Activated T-cell treated with anti-CD3 and anti-CD28 coated beads, Interleukin-2, amount 50 U/mL, for 72 hours (primary cell): ENCODE results near the gene MBD3L5. TPM values are rescaled to one million over a fixed set of nuclear protein-coding genes. Genes with fewer than 3 reads are reported as not detected.
A peak's percentile ranks its signal among the peaks of the same experiment; 100 is the strongest.
"Not testable (repeated sequence)": the region's sequence is repeated elsewhere in the genome, so short reads cannot be mapped to it uniquely, and the experiment has no call there.

Experiments
- ATAC-seq, 2 donors: fragments of 150-1000 bp; cut with Tn5 transposase; replicated peaks in 1 of 2; 2 replicates each; pipeline ENCODE4 v1.10.0; 2021; ENCODE audit warnings: moderate library complexity in 2 of 2, mild to moderate bottlenecking in 1 of 2
- DNase-seq, 2 donors: peaks; one replicate each; pipeline ENCODE4 v3.0.0; 2021 to 2022; ENCODE audit warnings: mixed read lengths in 1 of 2
- H3K27ac Mint-ChIP-seq: one replicate; pipeline ENCODE4 v1.8.0; 2022; ENCODE audit warnings: mild to moderate bottlenecking, moderate library complexity, mixed read lengths
- H3K27me3 Mint-ChIP-seq: one replicate; pipeline ENCODE4 v1.8.0; 2022; ENCODE audit warnings: low read depth, mixed read lengths
- H3K36me3 Mint-ChIP-seq, 2 donors: one replicate each; pipeline ENCODE4 v1.8.0; 2022; ENCODE audit warnings: mixed read lengths in 2 of 2, mild to moderate bottlenecking in 1 of 2; ENCODE audit not compliant: insufficient read depth in 2 of 2
- H3K4me1 Mint-ChIP-seq: one replicate; pipeline ENCODE4 v1.8.0; 2022; ENCODE audit warnings: low read depth, mixed read lengths
- H3K4me3 Mint-ChIP-seq, 2 donors: one replicate each; pipeline ENCODE4 v1.8.0; 2022; ENCODE audit warnings: mild to moderate bottlenecking in 2 of 2, mixed read lengths in 2 of 2, moderate library complexity in 2 of 2
- H3K9me3 Mint-ChIP-seq, 2 donors: one replicate each; pipeline ENCODE4 v1.8.0; 2022; ENCODE audit warnings: mixed read lengths in 2 of 2
- total RNA-seq, 2 donors: library from RNA; stranded (reverse); gene quantifications; one replicate each; pipeline ENCODE4 v1.2.3, GENCODE V29; 2022

Gene MBD3L5
- total RNA-seq, 2 donors from 2014 or later = not detected

DNA sequence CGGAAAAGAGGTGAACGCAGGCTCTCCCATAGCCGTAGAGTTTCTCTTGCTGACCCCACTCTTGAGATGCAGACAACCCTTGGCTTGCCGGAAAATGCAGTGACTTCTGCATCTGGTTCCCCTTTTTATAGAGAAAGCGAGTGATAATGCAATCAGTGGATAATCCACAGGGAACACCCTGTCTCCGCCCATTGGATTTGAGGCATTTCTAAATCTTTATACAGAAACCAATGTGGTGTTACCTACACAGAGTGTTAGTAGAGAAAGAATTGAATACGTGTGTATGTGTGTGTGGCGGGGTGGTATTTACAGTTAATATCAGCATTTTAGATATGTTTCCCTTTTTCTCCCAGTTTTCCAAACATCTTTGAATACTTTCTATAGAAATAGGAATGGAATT, 28.2 kb downstream of the MBD3L5 start, which contains the start of gene MBD3L3:
MBD3L3 (minus strand) TSS at position 101 of the 400 bp plus-strand sequence; CDS start at position 30, 71 bp downstream.
- ATAC-seq, H3K36me3 Mint-ChIP-seq, DNase-seq, H3K9me3 Mint-ChIP-seq, H3K4me3 Mint-ChIP-seq, H3K4me1 Mint-ChIP-seq, H3K27me3 Mint-ChIP-seq, H3K27ac Mint-ChIP-seq: not testable (repeated sequence)

DNA sequence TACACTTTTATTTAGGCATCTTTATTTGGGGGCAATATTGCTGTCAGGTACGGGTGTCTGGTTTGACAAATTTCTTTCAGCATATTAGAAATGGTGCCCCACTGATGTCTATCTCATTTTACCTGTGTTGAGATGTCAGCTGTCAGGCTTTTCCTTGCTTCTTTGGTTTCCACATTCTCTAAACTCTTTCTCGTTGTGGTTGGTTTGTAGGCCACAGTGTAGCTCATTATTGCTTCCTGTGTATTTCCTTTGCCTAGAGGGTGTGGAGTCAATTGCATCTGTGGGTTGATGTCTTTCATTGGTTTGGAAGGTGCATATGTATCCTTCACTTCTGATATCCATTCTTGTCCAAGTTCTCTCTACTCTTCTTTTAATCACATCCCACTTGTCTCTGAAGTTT, 29.6 kb downstream of the MBD3L5 start:
- DNase-seq, H3K9me3 Mint-ChIP-seq, H3K4me3 Mint-ChIP-seq, H3K27ac Mint-ChIP-seq, H3K36me3 Mint-ChIP-seq, H3K4me1 Mint-ChIP-seq, H3K27me3 Mint-ChIP-seq, ATAC-seq: not testable (repeated sequence)

DNA sequence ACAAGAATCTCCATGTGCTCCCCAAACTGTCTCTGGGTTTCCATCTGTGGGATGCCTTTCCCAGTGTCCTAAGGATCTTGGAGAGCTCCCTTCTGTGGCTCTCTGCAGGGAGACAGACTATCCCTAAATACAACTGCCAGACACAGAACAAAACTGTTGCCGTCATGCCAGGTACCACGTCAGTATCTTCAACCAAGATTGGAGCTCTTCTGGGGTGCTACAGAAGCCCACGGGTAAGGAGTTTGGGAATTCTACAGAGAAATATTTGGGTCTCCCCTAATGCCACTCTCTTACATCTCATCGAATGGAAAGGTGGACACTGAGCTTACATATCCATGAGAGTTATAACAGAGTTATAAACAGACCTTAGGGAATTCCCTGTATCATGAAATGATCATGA, 33.0 kb downstream of the MBD3L5 start:
- Mint-ChIP-seq H3K36me3 (no peaks in the 10 kb centered on the region), H3K4me3 (no peak overlapping the region), H3K4me1 (peaks cover 2% of the 10 kb centered on the region), H3K27me3 (no peaks in the 10 kb centered on the region), H3K9me3 (peaks cover 0 to 2% of the 10 kb centered on the region in 2 donors), H3K27ac (no peak overlapping the region)
- DNase-seq = no peak
- ATAC-seq = peak; percentile 68 to 69

DNA sequence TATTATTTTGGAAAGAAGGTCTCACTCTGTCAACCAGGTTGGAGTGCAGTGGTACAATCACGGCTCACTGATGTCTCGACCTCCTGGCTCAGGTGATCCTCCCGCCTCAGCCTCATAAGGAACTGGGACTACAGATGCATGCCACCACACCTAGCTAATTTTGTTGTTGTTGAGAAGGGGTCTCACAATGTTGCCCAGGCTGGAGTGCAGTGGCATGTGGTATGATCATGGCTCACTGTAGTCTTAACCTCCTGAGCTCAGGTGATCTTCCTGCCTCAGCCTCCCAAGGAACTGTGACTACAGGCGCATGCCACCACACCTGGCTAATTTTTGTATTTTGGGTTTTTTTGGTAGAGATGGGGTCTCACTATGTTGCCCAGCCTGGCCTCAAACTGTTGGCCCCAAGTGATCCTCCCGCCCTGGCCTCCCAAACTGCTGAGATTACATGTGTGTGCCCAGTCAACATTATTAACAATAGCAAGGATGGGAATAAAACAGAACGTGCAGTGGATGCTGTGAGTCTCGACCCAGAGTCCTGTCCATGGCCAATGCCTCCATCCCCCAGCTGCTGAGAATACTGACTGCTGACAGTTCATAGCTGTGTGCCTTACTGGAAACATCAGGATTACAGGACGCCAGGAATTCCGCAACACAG, 33.5 kb downstream of the MBD3L5 start:
- peaks cover 0 to under 1% of the 10 kb centered on the region in 2 donors for H3K36me3 Mint-ChIP-seq
- H3K27ac Mint-ChIP-seq = no peak overlapping the region
- DNase-seq (no peak), ATAC-seq (peak; percentile 54 to 80)
- H3K27me3 Mint-ChIP-seq = no peaks in the 10 kb centered on the region
- peaks cover 0 to 3% of the 10 kb centered on the region in 2 donors for H3K9me3 Mint-ChIP-seq
- H3K4me3 Mint-ChIP-seq = no peak overlapping the region
- peaks cover 7% of the 10 kb centered on the region for H3K4me1 Mint-ChIP-seq

DNA sequence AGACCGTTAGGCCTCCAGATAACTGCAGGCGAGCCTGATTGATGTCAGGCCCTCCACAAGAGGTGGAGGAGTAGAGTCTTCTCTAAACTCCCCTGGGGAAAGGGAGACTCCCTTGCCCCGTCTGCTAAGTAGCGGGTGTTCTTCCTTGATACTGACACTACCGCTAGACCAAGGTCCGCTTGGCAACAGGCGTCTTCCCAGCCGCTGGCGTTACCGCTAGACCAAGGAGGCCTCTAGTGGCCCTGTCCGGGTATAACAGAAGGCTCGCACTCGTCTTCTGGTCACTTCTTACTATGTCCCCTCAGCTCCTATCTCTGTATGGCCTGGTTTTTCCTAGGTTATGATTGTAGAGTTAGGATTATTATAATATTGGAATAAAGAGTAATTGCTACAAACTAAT, 36.7 kb downstream of the MBD3L5 start:
- H3K4me3 Mint-ChIP-seq, H3K27ac Mint-ChIP-seq, H3K9me3 Mint-ChIP-seq, H3K27me3 Mint-ChIP-seq, H3K36me3 Mint-ChIP-seq, ATAC-seq: not testable (repeated sequence)
- H3K4me1 Mint-ChIP-seq = peaks cover 16% of the 10 kb centered on the region
- DNase-seq = peak in 1 of 2 donors; percentile 20

DNA sequence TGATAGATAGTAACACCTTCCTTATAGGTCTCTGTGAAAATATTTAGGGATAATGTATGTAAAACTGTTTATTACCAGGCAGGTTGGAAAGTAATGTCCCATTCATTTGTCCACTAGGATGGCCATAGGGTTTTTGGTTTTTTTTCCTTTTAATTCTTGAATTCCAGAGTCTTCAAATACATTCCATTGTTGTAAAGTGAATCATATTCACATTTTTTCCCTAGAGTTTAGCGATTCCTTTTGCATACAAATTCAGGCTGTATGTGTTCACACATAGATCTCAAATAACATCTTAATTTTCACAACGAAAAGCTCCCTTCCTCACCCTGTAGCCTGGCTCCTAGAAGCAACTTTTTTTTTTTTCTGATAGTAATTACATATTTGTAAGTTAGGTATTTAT, 37.3 kb downstream of the MBD3L5 start:
- Mint-ChIP-seq H3K36me3 (peaks cover 6 to 15% of the 10 kb centered on the region in 2 donors), H3K4me3 (no peak overlapping the region), H3K27ac (no peak overlapping the region), H3K9me3 (peaks cover 0 to 2% of the 10 kb centered on the region in 2 donors), H3K4me1 (peaks cover 22% of the 10 kb centered on the region), H3K27me3 (no peaks in the 10 kb centered on the region)
- DNase-seq (no peak), ATAC-seq (no peak)

DNA sequence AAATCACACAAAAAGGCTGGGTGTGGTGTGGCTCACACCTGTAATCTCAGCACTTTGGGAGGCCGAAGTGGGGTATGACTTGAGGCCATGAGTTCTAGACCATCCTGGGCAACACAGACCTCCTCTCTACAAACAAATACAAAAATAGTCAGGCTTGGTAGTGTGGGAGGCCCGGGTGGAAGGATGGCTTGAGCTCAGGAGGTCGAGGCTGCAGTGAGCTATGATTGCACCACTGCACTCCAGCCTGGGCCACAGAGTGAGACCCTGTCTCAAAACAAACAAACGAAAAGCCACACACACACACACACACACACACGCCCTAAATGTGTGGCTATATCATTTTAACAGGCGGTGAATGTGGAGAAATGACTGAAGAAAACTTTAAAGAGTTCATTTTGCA, 38.2 kb downstream of the MBD3L5 start:
- ATAC-seq (no peak), DNase-seq (no peak)
- Mint-ChIP-seq H3K36me3 (peaks cover 7 to 17% of the 10 kb centered on the region in 2 donors), H3K27ac (peak overlapping the region; percentile 61), H3K27me3 (no peaks in the 10 kb centered on the region), H3K9me3 (peaks cover 0 to 2% of the 10 kb centered on the region in 2 donors), H3K4me3 (peak overlapping the region; percentile 97 to 98), H3K4me1 (peaks cover 23% of the 10 kb centered on the region)

DNA sequence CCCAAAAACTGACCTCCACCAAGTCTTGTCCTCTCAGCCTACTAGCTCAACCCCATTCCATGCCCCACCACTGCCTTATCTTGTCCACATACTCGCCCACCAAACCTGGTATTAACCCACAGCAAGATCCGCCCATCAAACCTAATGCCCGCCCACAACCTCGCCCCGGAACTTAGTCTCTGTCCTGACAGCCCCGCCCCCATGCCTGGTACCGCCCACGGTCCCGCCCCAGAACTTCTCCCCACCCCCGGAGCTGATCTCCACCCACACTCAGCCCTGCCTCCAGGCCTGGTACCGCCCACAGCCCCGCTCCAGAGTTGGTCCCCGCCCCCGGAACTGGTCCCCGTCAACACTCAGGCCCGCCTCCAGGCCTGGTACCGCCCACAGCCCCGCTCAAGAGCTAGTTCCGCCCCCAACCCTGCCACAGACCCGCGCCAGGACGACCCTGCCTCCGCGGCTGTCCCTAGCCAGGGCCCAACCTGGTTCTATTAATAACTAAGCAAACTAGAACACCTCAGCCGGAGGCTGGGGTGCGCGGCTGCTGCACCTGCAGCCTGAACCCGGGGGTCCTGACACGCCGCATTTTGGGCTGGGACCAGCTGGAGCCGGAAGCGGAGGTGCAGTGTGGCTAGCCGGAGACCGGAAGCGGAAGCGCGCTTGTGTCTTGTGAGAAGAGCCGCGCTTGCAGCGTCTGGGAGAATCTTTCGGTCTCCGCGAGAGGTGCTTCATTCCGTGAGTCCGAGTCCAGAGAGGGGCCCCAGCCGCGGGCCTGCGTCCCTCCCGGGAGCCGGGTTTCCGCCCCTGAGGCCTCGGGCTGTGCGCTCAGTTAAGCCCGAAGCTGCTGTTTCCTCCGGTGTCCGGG, 38.9 kb downstream of the MBD3L5 start, which contains the start of gene ZNF557:
ZNF557 (plus strand) TSS at position 662 of the 862 bp plus-strand sequence. CDS start 5,372 bp downstream, outside the sequence.
- Mint-ChIP-seq H3K27me3 (no peaks in the 10 kb centered on the region), H3K9me3 (peaks cover 0 to 2% of the 10 kb centered on the region in 2 donors), H3K4me3 (peak within 1 kb of the TSS; percentile 97 to 98), H3K4me1 (peaks cover 23% of the 10 kb centered on the region), H3K36me3 (peaks cover 9 to 23% of the 10 kb centered on the region in 2 donors), H3K27ac (peak within 1 kb of the TSS; percentile 61)
- DNase-seq (peak; percentile 99 to 100), ATAC-seq (peak; percentile 96)

DNA sequence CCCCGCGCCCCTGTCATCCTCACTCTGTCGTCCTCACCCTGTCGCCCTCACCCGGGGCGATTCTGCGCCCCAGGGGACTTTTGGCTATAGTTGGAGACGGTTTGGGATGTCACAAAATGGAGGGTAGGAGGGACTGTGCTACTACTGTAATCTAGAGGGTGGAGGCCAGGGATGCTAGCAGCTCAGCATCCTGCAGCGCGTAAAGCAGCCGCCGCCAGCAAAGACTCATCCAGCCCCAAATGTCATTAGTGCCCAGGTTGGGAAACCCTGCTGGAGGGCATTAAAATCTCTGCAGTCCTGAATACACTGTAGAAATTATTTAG, 39.5 kb downstream of the MBD3L5 start:
- DNase-seq (no peak), ATAC-seq (peak in 1 of 2 donors; percentile 29)
- Mint-ChIP-seq H3K36me3 (peaks cover 12 to 26% of the 10 kb centered on the region in 2 donors), H3K27ac (peak overlapping the region; percentile 61), H3K4me3 (peak overlapping the region; percentile 97 to 98), H3K27me3 (no peaks in the 10 kb centered on the region), H3K4me1 (peaks cover 23% of the 10 kb centered on the region), H3K9me3 (peaks cover 0 to 2% of the 10 kb centered on the region in 2 donors)

DNA sequence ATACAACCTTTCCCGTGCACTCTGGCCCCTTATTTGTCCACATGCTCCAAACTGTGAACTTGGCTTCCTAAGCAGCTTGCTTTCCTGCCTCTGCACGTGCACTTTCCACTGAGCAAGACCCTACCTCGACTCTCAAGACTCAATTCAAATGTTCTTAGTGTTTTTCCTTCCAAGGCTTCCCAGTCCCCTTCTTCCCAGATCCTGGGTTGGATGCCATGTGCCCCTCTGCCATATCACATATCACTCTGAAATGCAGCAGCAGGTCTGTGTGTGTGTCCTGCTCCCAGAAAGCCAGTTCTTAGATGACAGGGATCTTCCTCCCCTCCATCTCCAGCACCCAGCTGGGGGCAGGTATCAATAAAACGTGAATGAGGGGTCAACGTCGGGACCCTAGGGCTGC, 42.2 kb downstream of the MBD3L5 start:
- DNase-seq (no peak), ATAC-seq (no peak)
- H3K36me3 Mint-ChIP-seq = peaks cover 28 to 51% of the 10 kb centered on the region in 2 donors
- H3K4me1 Mint-ChIP-seq = peaks cover 23% of the 10 kb centered on the region
- peaks cover 2 to 8% of the 10 kb centered on the region in 2 donors for H3K9me3 Mint-ChIP-seq
- no peak overlapping the region for H3K27ac Mint-ChIP-seq
- H3K4me3 Mint-ChIP-seq = peak overlapping the region; percentile 1 to 27
- no peaks in the 10 kb centered on the region for H3K27me3 Mint-ChIP-seq

DNA sequence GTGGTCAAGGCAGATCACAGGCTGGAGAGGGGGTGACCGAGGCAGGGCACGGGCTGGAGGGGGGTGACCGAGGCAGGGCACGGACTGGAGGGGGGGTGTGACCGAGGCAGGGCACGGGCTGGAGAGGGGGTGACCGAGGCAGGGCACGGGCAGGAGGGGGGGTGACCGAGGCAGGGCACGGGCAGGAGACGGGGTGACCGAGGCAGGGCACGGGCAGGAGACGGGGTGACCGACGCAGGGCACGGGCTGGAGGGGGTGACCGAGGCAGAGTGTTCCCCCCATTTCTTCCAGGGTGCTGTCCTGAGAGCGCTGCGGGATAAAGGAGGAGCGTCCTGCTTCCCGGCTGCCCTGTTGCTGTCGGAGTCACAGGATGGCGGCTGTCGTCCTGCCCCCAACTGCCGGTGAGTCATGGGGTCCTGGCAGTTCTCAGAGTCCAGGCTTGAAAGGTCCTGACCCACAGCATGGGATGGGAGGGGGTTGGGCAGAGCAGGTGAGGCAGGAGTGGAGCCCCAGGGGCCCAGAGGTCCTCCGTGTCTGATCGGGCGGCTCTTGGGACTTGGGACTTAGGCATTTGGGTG, 44.4 kb downstream of the MBD3L5 start:
- Mint-ChIP-seq H3K27me3 (no peaks in the 10 kb centered on the region), H3K4me3 (no peak overlapping the region), H3K9me3 (peaks cover 9 to 15% of the 10 kb centered on the region in 2 donors), H3K4me1 (peaks cover 12% of the 10 kb centered on the region), H3K27ac (no peak overlapping the region), H3K36me3 (peaks cover 43 to 72% of the 10 kb centered on the region in 2 donors)
- DNase-seq (no peak), ATAC-seq (no peak)

DNA sequence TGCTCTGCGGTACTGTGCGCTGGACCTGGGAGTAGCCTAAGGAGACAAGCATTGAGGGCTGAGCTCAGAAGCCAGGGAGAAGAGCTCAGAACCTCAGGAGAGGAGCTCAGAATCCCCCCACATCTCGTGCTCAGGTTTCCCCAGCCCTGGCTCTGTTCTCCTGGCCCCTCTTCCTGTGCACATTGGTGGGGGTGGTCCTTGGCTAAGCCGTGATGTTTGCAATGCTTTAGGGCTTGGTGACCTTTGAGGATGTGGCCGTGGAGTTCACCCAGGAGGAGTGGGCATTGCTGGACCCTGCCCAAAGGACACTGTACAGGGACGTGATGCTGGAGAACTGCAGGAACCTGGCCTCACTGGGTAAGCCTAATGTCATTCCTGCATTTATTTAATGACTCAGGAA, 45.8 kb downstream of the MBD3L5 start:
- ATAC-seq = no peak
- Mint-ChIP-seq H3K27ac (no peak overlapping the region), H3K27me3 (no peaks in the 10 kb centered on the region), H3K36me3 (peaks cover 54 to 82% of the 10 kb centered on the region in 2 donors), H3K9me3 (peaks cover 9 to 21% of the 10 kb centered on the region in 2 donors), H3K4me3 (no peak overlapping the region), H3K4me1 (peaks cover 10% of the 10 kb centered on the region)
- no peak for DNase-seq

DNA sequence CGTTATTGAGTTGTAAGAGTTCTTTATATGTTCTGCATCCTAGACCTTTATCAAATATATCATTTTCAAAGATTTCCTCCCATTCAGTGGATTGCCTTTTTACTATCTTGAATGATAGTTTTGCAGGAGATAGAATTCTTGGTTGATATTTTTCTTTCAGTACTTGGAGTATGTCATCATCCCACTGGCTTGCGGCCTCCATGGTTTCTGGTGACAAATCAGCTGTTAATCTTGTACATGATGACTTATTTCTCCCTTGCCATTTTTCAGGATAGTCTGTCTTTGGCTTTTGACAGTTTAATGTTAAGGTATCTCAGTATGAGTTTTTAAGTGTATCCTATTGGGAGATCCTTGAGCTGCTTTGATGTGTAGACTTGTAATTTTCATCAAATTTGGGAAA, 47.6 kb downstream of the MBD3L5 start:
- no peaks in the 10 kb centered on the region for H3K4me1 Mint-ChIP-seq
- H3K27ac Mint-ChIP-seq = no peak overlapping the region
- DNase-seq = no peak
- peaks cover 12 to 29% of the 10 kb centered on the region in 2 donors for H3K9me3 Mint-ChIP-seq
- no peak for ATAC-seq
- peaks cover 61 to 89% of the 10 kb centered on the region in 2 donors for H3K36me3 Mint-ChIP-seq
- no peaks in the 10 kb centered on the region for H3K27me3 Mint-ChIP-seq
- no peak overlapping the region for H3K4me3 Mint-ChIP-seq
